ENCODE measurements around the gene RELL1. TPM values are rescaled to one million over a fixed set of nuclear protein-coding genes. Genes with fewer than 3 reads are reported as not detected.

Gene RELL1
- polyA plus RNA-seq, 1 donor from 2014 or later = 0.47 TPM

DNA sequence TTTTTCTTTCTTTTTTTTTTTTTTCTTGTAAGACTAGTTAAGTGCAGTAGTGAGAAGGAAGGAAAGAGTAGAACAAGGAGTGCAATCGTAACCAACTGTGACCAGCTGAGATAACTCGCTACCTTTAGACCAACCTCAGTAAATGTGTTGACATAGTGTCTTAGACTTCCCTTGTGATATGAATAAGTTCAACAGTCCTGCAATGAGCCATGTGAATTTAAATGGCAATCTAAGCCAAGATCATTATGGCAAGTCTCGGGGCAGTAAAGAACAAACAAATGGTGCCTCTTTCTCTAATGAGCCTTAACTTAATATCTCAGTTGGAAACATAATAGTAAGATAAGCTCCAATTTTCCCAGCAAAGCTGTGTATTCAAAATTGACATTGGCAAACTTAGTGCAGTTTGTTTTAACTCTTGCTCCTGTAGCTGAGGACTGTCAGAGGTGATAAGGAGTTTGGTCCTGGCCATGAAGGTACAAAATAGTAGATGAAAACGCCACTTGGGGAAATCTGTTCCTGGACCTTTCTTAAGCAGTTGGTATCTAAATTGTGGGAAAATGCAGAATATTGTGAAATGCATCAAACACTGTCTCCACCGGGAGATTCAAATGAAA, 13.8 kb upstream of the RELL1 start:
- no peak overlapping the region for H3K27ac ChIP-seq (ENCODE audit: low read length)
- H4K20me1 ChIP-seq (ENCODE audit: insufficient read depth) = no peaks in the 10 kb centered on the region
- no peaks in the 10 kb centered on the region for H3K9me2 ChIP-seq (ENCODE audit: insufficient read depth, low read length)
- TF ChIP-seq RAD21 (conservative IDR thresholded peaks at IDR 0.05) (no peak), EP300 (conservative IDR thresholded peaks at IDR 0.05; ENCODE audit: poor library complexity, severe bottlenecking) (no peak), TAF1 (IDR thresholded peaks at IDR 0.05; ENCODE audit: low read depth) (no peak), MXI1 (conservative IDR thresholded peaks at IDR 0.05; ENCODE audit: poor library complexity, severe bottlenecking) (no peak), POLR2AphosphoS5 (IDR thresholded peaks at IDR 0.05) (no peak), EZH2 (IDR thresholded peaks at IDR 0.05; ENCODE audit: borderline replicate concordance, insufficient read depth, low read length, poor library complexity, severe bottlenecking) (no peak), REST (IDR thresholded peaks at IDR 0.05; ENCODE audit: borderline replicate concordance) (no peak), SMC3 (conservative IDR thresholded peaks at IDR 0.05; ENCODE audit: poor library complexity) (no peak)
- TF ChIP-seq, protein P1, sequence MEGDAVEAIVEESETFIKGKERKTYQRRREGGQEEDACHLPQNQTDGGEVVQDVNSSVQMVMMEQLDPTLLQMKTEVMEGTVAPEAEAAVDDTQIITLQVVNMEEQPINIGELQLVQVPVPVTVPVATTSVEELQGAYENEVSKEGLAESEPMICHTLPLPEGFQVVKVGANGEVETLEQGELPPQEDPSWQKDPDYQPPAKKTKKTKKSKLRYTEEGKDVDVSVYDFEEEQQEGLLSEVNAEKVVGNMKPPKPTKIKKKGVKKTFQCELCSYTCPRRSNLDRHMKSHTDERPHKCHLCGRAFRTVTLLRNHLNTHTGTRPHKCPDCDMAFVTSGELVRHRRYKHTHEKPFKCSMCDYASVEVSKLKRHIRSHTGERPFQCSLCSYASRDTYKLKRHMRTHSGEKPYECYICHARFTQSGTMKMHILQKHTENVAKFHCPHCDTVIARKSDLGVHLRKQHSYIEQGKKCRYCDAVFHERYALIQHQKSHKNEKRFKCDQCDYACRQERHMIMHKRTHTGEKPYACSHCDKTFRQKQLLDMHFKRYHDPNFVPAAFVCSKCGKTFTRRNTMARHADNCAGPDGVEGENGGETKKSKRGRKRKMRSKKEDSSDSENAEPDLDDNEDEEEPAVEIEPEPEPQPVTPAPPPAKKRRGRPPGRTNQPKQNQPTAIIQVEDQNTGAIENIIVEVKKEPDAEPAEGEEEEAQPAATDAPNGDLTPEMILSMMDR (IDR thresholded peaks at IDR 0.05; ENCODE audit: poor library complexity, severe bottlenecking) = no peak
- no peak overlapping the region for H3K9ac ChIP-seq (ENCODE audit: low read length)
- no peaks in the 10 kb centered on the region for H3K9me3 ChIP-seq (ENCODE audit: low read length)
- H3K4me3 ChIP-seq (ENCODE audit: low read length) = no peak overlapping the region
- H3K27me3 ChIP-seq (ENCODE audit: insufficient read depth, low read depth, low read length) = no peaks in the 10 kb centered on the region
- no peak overlapping the region for H2AFZ ChIP-seq (ENCODE audit: low read depth, low read length)
- no peaks in the 10 kb centered on the region for H3K36me3 ChIP-seq (ENCODE audit: insufficient read depth, low read length)
- H3K4me2 ChIP-seq (ENCODE audit: low read length) = no peak overlapping the region
- no peaks in the 10 kb centered on the region for H3F3A ChIP-seq (ENCODE audit: insufficient read depth, low read length, poor library complexity, severe bottlenecking)
- H3K79me2 ChIP-seq (replicated peaks; ENCODE audit: insufficient read depth, low read length) = no peaks in the 10 kb centered on the region

- H3K4me2 ChIP-seq (ENCODE audit: low read length) = no peak overlapping the region
- TF ChIP-seq REST (IDR thresholded peaks at IDR 0.05; ENCODE audit: borderline replicate concordance) = no peak
- TF ChIP-seq TAF1 (IDR thresholded peaks at IDR 0.05; ENCODE audit: low read depth) = no peak
- TF ChIP-seq MXI1 (conservative IDR thresholded peaks at IDR 0.05; ENCODE audit: poor library complexity, severe bottlenecking) = no peak
- TF ChIP-seq, protein P1 (IDR thresholded peaks at IDR 0.05; ENCODE audit: poor library complexity, severe bottlenecking) = no peak
- no peak for TF ChIP-seq RAD21 (conservative IDR thresholded peaks at IDR 0.05)
- no peak for TF ChIP-seq SMC3 (conservative IDR thresholded peaks at IDR 0.05; ENCODE audit: poor library complexity)
- TF ChIP-seq POLR2AphosphoS5 (IDR thresholded peaks at IDR 0.05) = no peak
- no peak for TF ChIP-seq EP300 (conservative IDR thresholded peaks at IDR 0.05; ENCODE audit: poor library complexity, severe bottlenecking)
- no peak for TF ChIP-seq EZH2 (IDR thresholded peaks at IDR 0.05; ENCODE audit: borderline replicate concordance, insufficient read depth, low read length, poor library complexity, severe bottlenecking)
- H3F3A ChIP-seq (ENCODE audit: insufficient read depth, low read length, poor library complexity, severe bottlenecking) = no peaks in the 10 kb centered on the region
- no peaks in the 10 kb centered on the region for H3K36me3 ChIP-seq (ENCODE audit: insufficient read depth, low read length)
- no peak overlapping the region for H2AFZ ChIP-seq (ENCODE audit: low read depth, low read length)
- H3K27me3 ChIP-seq (ENCODE audit: insufficient read depth, low read depth, low read length) = no peaks in the 10 kb centered on the region
- H3K9ac ChIP-seq (ENCODE audit: low read length) = no peak overlapping the region
- no peaks in the 10 kb centered on the region for H3K79me2 ChIP-seq (replicated peaks; ENCODE audit: insufficient read depth, low read length)
- H3K9me2 ChIP-seq (ENCODE audit: insufficient read depth, low read length) = no peaks in the 10 kb centered on the region
- H4K20me1 ChIP-seq (ENCODE audit: insufficient read depth) = no peaks in the 10 kb centered on the region
- no peak overlapping the region for H3K27ac ChIP-seq (ENCODE audit: low read length)
- H3K4me3 ChIP-seq (ENCODE audit: low read length) = no peak overlapping the region
- no peaks in the 10 kb centered on the region for H3K9me3 ChIP-seq (ENCODE audit: low read length)
Observed at GRCh38 chr4:37697566-37697965, 11.4 kb upstream of the RELL1 start.

All from neural cell (in vitro differentiated cells).